K562 (cell line): ENCODE measurements around the gene MVB12B. TPM values are rescaled to one million over a fixed set of nuclear protein-coding genes. Genes with fewer than 3 reads are reported as not detected.

Source experiments
- ATAC-seq: fragments of 200-7000 bp; cut with Tn5 transposase; 3 replicates; pipeline ENCODE4 v1.9.1; 2020; ENCODE audit warnings: moderate library complexity
- BruUV-seq: library from RNA; stranded (reverse); fragments of 400-500 nt; replicated peaks from 2 replicates; lab custom pipeline; 2021; lab: Mats Ljungman, UMichigan
- CTCF ChIA-PET: fragments of 300-600 bp; formaldehyde crosslinking; extraction: SDS; loops from one replicate; lab custom pipeline; 2021; ENCODE audit warnings: low intra/inter-chr PET ratio; lab: Yijun Ruan, JAX
- POLR2A ChIA-PET: fragments of 300-600, 350-650 bp; sonication (Branson Sonifier 250); formaldehyde crosslinking; extraction: SDS; loops from one replicate; lab custom pipeline; 2021; ENCODE audit warnings: antibody characterized with exemption, inconsistent platforms; lab: Yijun Ruan, JAX
- DNase-seq, 4 experiments: peaks; one replicate each; pipeline versions ENCODE4 v3.0.0 to v3.0.0-alpha.2; 2011 to 2018; ENCODE audit warnings: low spot score in 3 of 4, mixed read lengths in 3 of 4; ENCODE audit errors: extremely low read depth in 1 of 4
- FAIRE-seq: peaks from 2 replicates; lab custom pipeline; 2011; peaks lifted over from hg19 to GRCh38; lab: Jason Lieb, UNC
- H2AFZ ChIP-seq: 2 replicates; pipeline ENCODE4 v1.6.0; 2011; ENCODE audit warnings: low read depth, low read length, control low read depth, inconsistent platforms
- H3K27ac ChIP-seq: fragments of 200-600 bp; 3 replicates; pipeline ENCODE4 v1.8.0; 2011; ENCODE audit warnings: low read depth, mild to moderate bottlenecking, control low read depth, inconsistent platforms, low read length, moderate library complexity, mixed read lengths; ENCODE audit errors: extremely low read depth
- H3K27me3 ChIP-seq, 2 experiments: fragments of 300-600 bp in 1 of 2; 2 replicates in 1 of 2; 3 replicates in 1 of 2; pipeline versions ENCODE4 v1.6.0 to v1.8.0; 2011; ENCODE audit warnings: inconsistent platforms in 2 of 2, low read length in 2 of 2, mild to moderate bottlenecking in 1 of 2, mixed read lengths in 1 of 2, moderate library complexity in 1 of 2; ENCODE audit not compliant: control insufficient read depth in 2 of 2, insufficient read depth in 2 of 2
- H3K36me3 ChIP-seq: fragments of 300-600 bp; 3 replicates; pipeline ENCODE4 v1.8.0; 2011; ENCODE audit warnings: mild to moderate bottlenecking, low read length, inconsistent platforms; ENCODE audit not compliant: control insufficient read depth, insufficient read depth
- H3K4me1 ChIP-seq, 2 experiments: fragments of 200-600 bp in 1 of 2; replicated peaks in 1 of 2; 2 replicates in 1 of 2; 3 replicates in 1 of 2; pipeline versions ENCODE4 v1.5.1 to v1.8.0; 2011; ENCODE audit warnings: inconsistent platforms in 2 of 2, low read length in 2 of 2, mild to moderate bottlenecking in 1 of 2, mixed read lengths in 1 of 2, moderate library complexity in 1 of 2; ENCODE audit not compliant: control insufficient read depth in 2 of 2, insufficient read depth in 2 of 2
- H3K4me2 ChIP-seq: 2 replicates; pipeline ENCODE4 v1.6.1; 2011; ENCODE audit warnings: low read length, control low read depth, inconsistent platforms, mixed read lengths; ENCODE audit not compliant: insufficient read depth
- H3K4me3 ChIP-seq: fragments of 200-600 bp; sonication (generic), shearing (Covaris generic); 2 replicates; pipeline ENCODE4 v1.5.1; 2016; ENCODE audit warnings: control low read depth, inconsistent platforms
- H3K79me2 ChIP-seq: fragments of 200-600 bp; 3 replicates; pipeline ENCODE4 v1.8.0; 2011; ENCODE audit warnings: low read length, inconsistent platforms; ENCODE audit not compliant: control insufficient read depth, insufficient read depth
- H3K9ac ChIP-seq, 2 experiments: 2 replicates each; pipeline versions ENCODE4 v1.6.0 to v1.6.1; 2011; ENCODE audit warnings: low read depth in 2 of 2, low read length in 2 of 2, control low read depth in 1 of 2, inconsistent platforms in 1 of 2, mild to moderate bottlenecking in 1 of 2, mixed read lengths in 1 of 2; ENCODE audit not compliant: insufficient read depth in 1 of 2
- H3K9me1 ChIP-seq: one replicate; pipeline ENCODE4 v1.6.0; 2011; ENCODE audit warnings: inconsistent platforms, mild to moderate bottlenecking, low read length, moderate library complexity; ENCODE audit not compliant: control insufficient read depth, insufficient read depth
- H3K9me3 ChIP-seq: replicated peaks from 2 replicates; pipeline ENCODE4 v1.5.1; 2011; ENCODE audit warnings: low read depth, low read length, inconsistent platforms; ENCODE audit not compliant: control insufficient read depth, insufficient read depth
- H4K20me1 ChIP-seq: replicated peaks from 2 replicates; pipeline ENCODE4 v1.6.1; 2011; ENCODE audit warnings: low read length, inconsistent platforms, mixed read lengths; ENCODE audit not compliant: control insufficient read depth, insufficient read depth
- CREB5 ChIP-seq: fragments of 250-450 bp; sonication (Bioruptor Pico); IDR thresholded peaks from 2 replicates; pipeline ENCODE4 v1.5.0; 2020; ENCODE audit warnings: mild to moderate bottlenecking
- ERF ChIP-seq: fragments of 450-650 bp; formaldehyde crosslinking; IDR thresholded peaks from 2 replicates; pipeline ENCODE4 v1.4.0; 2020; ENCODE audit warnings: mild to moderate bottlenecking, mixed read lengths
- EZH2 ChIP-seq: IDR thresholded peaks from 2 replicates; pipeline ENCODE4 v1.6.1; 2012; ENCODE audit warnings: low read depth, mild to moderate bottlenecking, inconsistent platforms, low read length, borderline replicate concordance
- KAT7 ChIP-seq: sonication (generic); formaldehyde crosslinking; IDR thresholded peaks from 2 replicates; pipeline ENCODE4 v1.8.0; 2022; ENCODE audit warnings: missing genetic modification reagents, mild to moderate bottlenecking, borderline replicate concordance
- KDM5B ChIP-seq: fragments of 200-600 bp; sonication (generic); IDR thresholded peaks from 2 replicates; pipeline ENCODE4 v1.6.1; 2012; ENCODE audit warnings: low read depth, mild to moderate bottlenecking, moderate library complexity, low read length, control low read depth, inconsistent platforms; ENCODE audit not compliant: insufficient replicate concordance
- NELFE ChIP-seq: IDR thresholded peaks from 2 replicates; pipeline ENCODE4 v1.6.1; 2011; ENCODE audit warnings: mild to moderate bottlenecking; ENCODE audit not compliant: insufficient read depth, insufficient read length
- PCBP2 ChIP-seq: fragments of 200-400 bp; formaldehyde crosslinking; IDR thresholded peaks from 2 replicates; pipeline ENCODE4 v1.6.1; 2018; ENCODE audit warnings: low read length, low read depth, mild to moderate bottlenecking, moderate library complexity; ENCODE audit not compliant: poor library complexity, severe bottlenecking
- PML ChIP-seq: IDR thresholded peaks from 2 replicates; pipeline ENCODE4 v1.6.1; 2012; ENCODE audit warnings: low read length, inconsistent platforms
- SIN3B ChIP-seq: fragments of 450-650 bp; IDR thresholded peaks from 2 replicates; pipeline ENCODE4 v1.6.1; 2017; ENCODE audit warnings: low read depth, mild to moderate bottlenecking, moderate library complexity
- TFAM ChIP-seq: fragments of 250-450 bp; sonication (Bioruptor Pico); conservative IDR thresholded peaks from 2 replicates; pipeline ENCODE4 v1.5.0; 2021; ENCODE audit warnings: mild to moderate bottlenecking, moderate library complexity
- ZFX ChIP-seq: sonication (generic); formaldehyde crosslinking; IDR thresholded peaks from 2 replicates; pipeline ENCODE4 v1.8.0; 2022; ENCODE audit warnings: mild to moderate bottlenecking, missing genetic modification reagents, moderate library complexity
- WGBS: fragments of 100-300 bp; shearing (Covaris generic); methylation state at CpG from one replicate; pipeline ENCODE4 v1.1.6; 2016; ENCODE audit warnings: low coverage, mixed read lengths; ENCODE audit not compliant: insufficient coverage; ENCODE audit errors: missing lambda C conversion rate; 5-methylcytosine and 5-hydroxymethylcytosine counted together
- in situ Hi-C: fragments of 300-500 bp; cut with MboI; formaldehyde crosslinking; loops from 4 replicates; pipeline ENCODE4 v1.15.0; 2018; ENCODE audit warnings: inconsistent platforms, mixed read lengths
- intact Hi-C: fragments of 100-400 bp; cut with micrococcal nuclease; formaldehyde crosslinking; loops from 2 replicates; pipeline ENCODE4 v1.14.2; 2022
- polyA plus RNA-seq, 8 experiments: library from polyadenylated mRNA; depleted of rRNA in 4 of 8; stranded (reverse) in 5 of 8; unstranded in 3 of 8; fragments of >200 nt; fragmentation: Nextera tagmentation in 2 of 8; fragmentation: Illumina TruSeq in 1 of 8; extraction: Ambion mirVana in 2 of 8; extraction: Trizol in 1 of 8; gene quantifications; 2 replicates each; pipeline versions ENCODE4 v1.2.1 to v1.2.3, GENCODE V29; 2011 to 2014; ENCODE audit warnings: inconsistent platforms in 1 of 8, missing spikeins in 1 of 8
- total RNA-seq, 7 experiments: library from RNA; depleted of rRNA in 6 of 7; stranded (reverse); fragments of >200 nt in 6 of 7; fragmentation: Illumina TruSeq in 2 of 7; extraction: Trizol in 2 of 7; gene quantifications; 2 replicates each; pipeline versions ENCODE4 v1.2.1 to v1.2.3, GENCODE V29; 2011 to 2021; ENCODE audit warnings: low replicate concordance in 1 of 7

The MVB12B gene
- total and polyA plus RNA-seq, 9 of the 15 experiments (the other 6 are each of a cell fraction or from before 2014, with no cell fraction given) = not detected

- TF ChIP-seq PCBP2 (no peak), SIN3B (no peak), KDM5B (no peak), CREB5 (CRISPR knock-in tag) (no peak), TFAM (CRISPR knock-in tag) (no peak), ERF (no peak), EZH2 (no peak), PML (no peak)
These were observed 205.4 kb downstream of the MVB12B start (continued) for GRCh38 chr9:126532019-126532462.

GRCh38 chr9:126532489-126532888 lies 205.9 kb downstream of the MVB12B start:
- Histone ChIP-seq H3K4me2 (no peak overlapping the region), H4K20me1 (no peaks in the 10 kb centered on the region; the same call in 1 of the 2 replicates), H3K4me1 (no peaks in the 10 kb centered on the region), H3K4me3 (no peak overlapping the region), H3K9ac (no peak overlapping the region), H3K9me3 (no peaks in the 10 kb centered on the region), H3K79me2 (no peaks in the 10 kb centered on the region), H3K9me1 (peaks cover 3% of the 10 kb centered on the region), H3K36me3 (no peaks in the 10 kb centered on the region), H3K27me3 (peaks cover 40 to 75% of the 10 kb centered on the region in 2 experiments), H3K27ac (no peak overlapping the region), H2AFZ (no peak overlapping the region)
- intact Hi-C loops (no loop called here), in situ Hi-C loops (no loop called here)
- no TSS peak for BruUV-seq
- DNase-seq (no peak), FAIRE-seq (no peak), ATAC-seq (no peak)
- WGBS = under 1% methylated on average over 8 of the region's 8 CpGs
- ChIA-PET POLR2A (no interaction called here), CTCF (no interaction called here)
- no peak for TF ChIP-seq NELFE
- no peak for TF ChIP-seq ZFX (CRISPR knock-in tag)
- TF ChIP-seq KAT7 (CRISPR knock-in tag) = no peak
